SIG-M5 (cell line): ENCODE measurements around the gene MGAT4A.

Experiments
- DNase-seq: peaks from one replicate; lab custom pipeline; 2025; lab: John Stamatoyannopoulos, UW

Gene MGAT4A

DNA sequence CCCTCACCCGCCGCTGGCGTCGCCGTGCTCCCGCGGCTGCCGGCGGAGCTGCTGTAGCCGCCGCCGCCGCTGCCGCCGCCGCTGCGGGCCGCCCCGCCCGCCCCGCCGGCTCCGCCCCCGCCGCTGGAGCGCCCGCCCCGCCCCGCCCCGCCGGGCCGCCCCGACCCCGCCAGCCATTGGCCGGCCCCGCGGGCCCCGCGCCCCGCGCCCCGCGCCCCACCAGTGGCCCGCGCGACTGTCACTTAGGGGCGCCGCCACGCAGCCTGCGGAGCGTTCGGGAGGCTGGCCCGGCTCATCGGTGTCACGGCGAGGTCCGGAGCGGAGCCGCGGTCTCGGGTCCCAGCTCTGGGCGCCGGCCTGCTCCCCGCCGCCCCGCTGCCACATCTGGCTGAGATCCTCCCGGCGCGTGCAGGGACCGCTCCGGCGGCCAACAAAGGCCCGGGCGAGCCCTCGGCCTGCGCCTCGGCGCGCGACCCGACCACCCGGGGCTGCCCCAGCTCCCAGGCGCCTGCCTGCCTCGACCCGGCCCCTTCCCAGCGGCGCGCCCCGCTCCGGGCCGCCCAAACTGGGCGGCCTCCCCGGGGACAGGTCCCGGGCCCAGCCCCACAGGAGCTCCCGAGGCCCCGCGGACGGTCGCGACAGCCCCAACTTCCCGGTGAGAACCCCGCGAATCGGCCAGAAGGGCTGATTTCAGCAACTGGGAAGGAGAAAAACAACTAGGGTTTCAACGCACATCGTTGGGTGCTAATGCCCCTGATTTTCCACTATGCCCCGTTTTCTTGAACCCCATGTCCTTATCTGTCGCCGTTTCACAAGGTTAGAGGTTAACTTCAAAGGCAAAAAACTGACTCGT, at the start of gene MGAT4A:
MGAT4A (minus strand) TSS at position 92 of the 853 bp plus-strand sequence. CDS start 4,800 bp downstream, outside the sequence.
- no peak for DNase-seq

DNA sequence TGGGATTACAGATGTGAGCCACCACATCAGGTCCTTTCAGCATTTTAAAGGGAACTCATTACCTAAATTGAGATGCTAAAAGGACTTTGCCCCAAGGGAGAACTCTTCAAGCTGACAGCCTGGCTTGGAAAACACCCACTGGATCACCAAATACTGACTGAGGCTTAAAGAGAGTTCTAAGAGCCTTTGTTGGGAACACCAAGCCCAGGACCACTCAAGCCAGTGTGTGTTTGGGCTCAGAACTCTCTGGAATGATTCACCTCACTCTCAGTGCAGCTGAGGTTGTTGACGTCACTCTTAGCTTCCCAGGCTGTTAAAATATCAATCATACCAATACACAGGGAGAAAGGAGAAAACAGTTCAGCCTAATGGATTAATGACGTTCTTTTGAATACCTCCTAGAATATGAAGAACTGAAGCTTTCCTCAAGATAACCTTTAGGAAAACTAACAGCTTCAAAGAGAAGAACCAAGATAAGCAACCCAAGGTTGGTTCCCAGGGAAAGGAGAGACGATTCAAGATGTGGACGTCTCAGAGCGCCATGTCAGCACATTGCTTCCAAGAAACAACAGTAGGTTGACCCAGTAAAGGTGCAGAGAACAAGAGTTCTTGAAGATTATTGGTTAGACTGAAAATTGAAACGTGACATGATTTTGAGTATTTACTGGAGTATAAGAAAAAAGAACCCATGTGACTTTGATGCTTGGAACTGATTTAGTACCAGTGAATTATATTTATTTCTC, 48.0 kb upstream of the MGAT4A start:
- no peak for DNase-seq

DNA sequence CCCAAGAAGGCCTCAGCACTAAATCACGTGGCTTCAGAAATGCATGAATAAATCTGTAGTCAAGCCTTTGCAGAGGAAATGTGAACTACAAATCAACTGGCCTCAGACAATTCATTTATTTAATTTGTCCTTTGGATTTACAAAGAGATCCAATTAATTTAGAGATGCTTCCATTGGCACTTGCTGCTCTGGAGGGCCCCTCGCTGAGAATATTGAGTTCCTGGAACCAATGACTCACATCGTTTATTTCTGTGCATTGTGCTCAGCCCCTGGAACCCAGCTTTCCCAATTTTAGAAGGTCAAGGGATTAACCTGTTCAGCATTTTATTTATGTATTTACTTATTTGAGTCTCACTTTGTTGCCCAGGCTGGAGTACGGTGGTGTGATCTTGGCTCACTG, 47.2 kb upstream of the MGAT4A start:
- no peak for DNase-seq

DNA sequence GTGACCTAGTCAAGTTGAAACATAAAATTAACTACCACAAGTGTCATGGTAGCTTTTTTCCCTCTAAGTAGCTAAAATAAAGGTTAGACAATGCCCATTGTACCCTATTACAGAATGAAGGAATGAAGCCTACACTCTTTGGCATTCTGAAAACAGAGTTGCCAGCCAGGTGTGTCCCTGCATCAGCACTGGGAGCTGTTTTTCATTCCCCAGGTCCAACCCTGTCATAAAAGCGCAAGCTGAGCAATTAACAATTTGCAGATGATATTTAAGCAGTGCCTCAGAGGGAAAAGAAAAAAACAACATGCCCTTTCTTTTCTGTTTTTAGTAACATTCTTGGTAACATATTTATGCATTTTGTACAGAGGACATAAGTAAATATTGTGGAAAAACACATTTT, 46.8 kb upstream of the MGAT4A start:
- no peak for DNase-seq

DNA sequence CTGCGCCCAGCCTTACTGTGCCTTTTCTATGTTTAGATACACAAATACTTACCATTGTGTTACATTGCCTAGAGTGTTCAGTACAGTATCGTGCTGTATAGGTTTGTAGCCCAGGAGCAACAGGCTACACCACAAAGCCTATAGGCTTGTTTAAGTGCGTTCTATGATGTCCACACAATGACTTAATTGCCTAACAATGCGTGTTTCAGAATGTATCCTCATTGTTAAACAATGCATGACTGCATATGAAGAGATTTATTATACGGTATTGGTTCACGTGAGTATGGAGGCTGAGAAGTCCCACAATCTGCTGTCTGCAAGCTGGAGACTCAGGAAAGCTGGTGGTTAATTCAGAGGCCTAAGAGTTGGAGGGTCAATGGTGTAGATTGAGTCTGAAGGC, 46.1 kb upstream of the MGAT4A start:
- DNase-seq, result no peak

DNA sequence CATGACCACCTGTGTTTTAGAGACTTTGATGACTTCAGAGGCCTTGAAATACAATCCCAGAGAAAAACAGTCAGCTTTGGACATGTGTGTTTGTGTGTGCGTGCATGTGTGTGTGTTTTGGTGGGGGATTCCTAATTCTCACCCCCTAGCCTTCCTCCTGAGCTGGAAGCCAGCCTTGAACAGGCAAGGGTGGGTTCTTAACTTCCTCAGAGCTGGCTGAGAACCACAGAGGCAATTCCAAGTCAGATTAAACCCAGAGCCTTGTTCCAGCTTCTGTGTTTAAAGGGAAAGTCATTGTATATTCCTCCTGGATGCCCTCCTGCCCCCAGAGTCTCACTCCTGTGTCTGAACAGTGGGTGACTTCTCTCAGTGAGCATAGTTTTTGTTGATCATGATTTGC, 45.2 kb upstream of the MGAT4A start:
- no peak for DNase-seq

DNA sequence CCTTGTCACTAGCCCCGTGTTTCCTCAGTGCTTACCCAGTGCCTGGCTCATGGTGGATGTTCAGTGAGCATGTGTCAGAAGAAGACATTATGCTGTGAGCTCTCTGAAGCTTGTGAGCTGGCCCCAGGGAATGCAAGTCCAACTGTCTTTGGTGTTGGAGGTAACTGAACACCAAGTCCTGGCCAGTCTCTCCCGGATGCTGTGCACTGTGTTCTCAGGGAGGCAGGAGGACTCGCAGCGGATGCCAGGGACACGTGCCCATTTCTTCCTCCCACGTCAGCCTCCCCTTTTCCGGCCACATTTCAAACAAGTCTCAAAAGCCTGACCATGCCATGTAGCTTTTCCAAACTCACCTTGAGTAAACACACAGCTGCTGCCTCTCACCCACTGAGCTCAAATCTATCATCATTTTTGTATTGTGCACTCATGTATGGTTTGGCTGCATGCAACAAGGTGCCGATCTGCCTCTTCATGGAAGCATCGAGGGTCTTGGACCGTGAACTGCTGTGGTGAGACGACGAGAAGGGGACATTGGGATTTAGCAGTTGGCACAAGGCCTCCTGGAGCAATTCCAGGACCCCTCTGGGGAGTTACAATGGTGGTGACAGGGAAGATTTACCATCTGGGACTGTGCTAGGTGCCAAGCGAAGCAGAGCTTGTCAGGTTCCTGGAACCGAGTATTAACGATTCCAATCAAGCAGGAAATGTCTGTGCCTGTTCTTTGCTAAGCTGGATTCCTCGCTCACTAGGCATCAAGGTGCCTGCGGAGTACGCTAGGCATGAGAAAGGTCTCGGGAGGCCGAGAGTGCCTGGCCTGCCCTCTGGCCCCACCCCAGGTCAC, 44.4 kb upstream of the MGAT4A start:
- DNase-seq, result no peak

DNA sequence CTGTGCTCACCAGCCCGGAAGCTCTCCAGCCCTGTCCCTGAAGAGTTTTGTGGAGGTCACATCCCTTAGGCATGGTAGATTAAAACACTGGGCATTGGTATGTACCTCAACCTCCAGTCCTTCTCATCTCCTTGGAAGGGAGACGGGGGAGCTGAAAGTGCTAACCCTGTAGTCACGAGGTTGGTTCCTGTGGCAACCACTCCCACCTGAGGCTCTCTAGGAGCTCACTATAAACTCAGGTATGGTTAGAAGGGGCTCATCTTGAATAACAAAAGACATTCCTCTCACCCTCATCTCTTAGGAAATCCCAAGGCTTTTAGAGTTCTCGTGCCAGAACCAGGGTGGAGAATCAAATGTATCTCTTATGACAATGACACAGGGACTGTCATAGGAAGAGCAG, 43.0 kb upstream of the MGAT4A start:
- no peak for DNase-seq

DNA sequence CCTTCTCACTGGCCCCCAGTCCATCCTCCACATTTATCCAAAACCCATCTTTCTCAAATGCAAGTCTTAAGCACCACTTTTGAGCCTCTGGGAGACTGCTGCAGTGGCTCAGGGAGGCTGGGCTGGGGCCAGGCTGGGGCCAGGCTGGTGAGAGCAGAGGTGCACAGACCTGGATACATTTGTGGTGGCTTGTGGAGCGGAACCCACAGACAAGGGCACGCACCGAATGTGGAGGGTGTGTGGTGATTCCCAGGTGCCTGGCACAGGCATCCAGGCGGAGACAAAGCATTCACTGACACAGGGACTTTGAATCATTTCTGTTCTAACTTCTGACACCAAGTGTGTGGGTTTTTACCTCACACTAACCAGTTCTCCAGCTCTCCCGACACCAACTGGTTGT, 42.2 kb upstream of the MGAT4A start:
- no peak for DNase-seq

DNA sequence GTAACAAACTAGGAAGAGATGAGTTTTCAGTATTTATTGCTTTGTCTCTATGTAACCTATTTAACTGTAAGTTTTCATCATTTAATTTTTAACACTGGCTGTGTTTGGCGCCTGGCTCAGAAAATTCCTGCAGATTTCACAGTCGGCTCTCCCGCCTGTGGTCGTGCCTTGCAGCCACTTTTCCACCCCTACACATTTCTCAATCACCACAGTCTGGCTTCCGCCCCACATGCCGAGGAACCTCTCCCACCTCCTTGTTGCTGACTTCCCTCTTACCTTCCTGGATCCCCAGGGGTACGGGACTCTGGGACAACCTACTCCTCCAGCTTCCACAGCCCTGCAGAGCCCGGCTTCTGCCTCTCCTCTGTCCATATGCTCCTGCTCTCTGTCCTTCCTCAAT, 41.6 kb upstream of the MGAT4A start:
- DNase-seq, result no peak

DNA sequence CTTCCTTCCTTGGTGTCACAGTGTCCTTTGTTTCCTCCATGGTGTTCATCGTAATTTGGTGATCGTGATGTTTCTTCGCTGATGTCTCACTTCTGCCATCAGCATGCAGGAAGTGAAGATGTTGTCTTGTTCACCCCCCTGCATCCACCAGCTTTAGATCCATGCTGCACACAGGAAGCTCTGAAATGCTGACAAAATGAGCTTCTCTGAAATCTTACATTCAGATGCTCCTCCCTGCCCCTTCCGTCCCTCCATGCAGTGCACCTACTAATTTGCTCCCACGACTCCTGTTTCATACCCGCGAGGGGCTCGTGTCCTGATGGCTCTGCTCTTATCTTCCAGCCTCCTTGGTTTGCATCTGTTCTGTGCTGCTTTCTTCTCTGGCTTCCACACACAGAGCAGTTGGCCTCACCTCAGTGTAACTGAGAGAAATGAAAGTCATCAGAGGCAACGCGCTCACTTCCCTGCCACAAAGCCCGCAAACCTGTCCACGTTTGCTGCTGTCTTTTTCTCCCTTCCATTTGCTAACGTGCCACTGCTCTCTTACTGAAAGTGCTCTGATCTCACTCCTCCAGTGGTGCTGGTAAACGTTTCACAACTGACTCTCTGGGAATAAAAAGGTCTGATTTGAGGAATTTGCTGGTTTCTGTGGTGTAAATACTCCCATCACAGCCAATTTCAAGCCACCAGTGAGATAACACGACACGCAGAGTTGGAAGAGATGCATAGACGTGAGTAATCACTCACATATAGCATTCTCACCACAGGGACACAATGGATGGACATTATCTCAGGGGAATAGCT, 41.0 kb upstream of the MGAT4A start:
- no peak for DNase-seq

DNA sequence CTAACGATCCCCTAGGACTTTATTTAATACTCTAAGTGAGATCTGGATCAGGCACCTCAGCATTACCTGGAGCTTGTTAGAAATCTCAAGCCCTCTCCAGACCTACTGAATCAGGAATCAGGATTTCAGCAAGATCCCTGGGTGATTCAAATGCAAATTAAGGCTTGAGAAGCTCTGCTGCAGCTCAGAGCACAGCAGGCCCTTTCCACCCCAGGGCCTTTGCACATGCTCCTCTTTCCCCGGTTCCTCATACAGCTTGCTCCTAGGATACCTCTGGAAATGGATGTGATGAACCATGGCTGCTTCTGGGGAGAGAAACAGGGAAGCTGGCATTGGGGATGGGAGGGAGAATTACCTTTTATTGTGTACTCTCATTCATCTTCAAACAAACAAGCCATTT, 40.3 kb upstream of the MGAT4A start:
- DNase-seq, result no peak

DNA sequence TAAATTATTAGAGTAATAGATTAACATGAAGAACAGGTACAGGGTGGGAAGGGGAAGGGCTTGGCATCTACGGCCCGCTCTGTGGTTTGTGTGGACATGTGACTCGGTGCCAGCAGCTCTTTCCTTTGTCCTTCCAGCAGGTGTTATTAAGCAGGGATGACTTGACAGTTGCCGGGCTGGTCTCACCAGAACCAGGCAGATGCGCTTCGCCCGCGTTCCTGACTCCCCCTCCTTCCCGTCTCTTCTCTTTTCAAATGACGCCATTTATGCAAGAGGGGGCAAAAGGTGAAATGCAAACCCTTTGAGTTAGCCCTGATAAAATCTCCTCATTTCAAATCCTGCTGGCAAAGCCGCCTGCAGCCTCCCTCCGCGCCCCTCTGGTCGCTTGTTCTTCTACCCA, 38.9 kb upstream of the MGAT4A start:
- DNase-seq, result no peak

DNA sequence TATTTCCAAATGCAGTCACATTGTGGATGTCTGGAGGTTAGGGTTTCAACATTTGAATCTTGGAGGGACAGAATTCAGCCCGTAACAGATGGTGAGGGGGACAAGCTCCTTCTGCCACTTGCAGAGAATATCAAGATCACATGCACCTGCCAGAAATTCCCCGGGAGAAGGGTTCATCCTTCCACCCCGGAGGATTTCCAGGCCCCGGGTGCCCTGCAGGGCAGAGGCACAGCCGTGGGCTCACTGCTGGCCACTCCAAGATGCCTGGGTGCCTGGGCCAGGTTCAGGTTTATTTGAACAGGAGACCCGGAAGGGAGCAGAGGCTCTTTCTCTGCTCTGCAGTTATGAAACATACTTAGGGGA, 38.2 kb upstream of the MGAT4A start:
- DNase-seq, result no peak

DNA sequence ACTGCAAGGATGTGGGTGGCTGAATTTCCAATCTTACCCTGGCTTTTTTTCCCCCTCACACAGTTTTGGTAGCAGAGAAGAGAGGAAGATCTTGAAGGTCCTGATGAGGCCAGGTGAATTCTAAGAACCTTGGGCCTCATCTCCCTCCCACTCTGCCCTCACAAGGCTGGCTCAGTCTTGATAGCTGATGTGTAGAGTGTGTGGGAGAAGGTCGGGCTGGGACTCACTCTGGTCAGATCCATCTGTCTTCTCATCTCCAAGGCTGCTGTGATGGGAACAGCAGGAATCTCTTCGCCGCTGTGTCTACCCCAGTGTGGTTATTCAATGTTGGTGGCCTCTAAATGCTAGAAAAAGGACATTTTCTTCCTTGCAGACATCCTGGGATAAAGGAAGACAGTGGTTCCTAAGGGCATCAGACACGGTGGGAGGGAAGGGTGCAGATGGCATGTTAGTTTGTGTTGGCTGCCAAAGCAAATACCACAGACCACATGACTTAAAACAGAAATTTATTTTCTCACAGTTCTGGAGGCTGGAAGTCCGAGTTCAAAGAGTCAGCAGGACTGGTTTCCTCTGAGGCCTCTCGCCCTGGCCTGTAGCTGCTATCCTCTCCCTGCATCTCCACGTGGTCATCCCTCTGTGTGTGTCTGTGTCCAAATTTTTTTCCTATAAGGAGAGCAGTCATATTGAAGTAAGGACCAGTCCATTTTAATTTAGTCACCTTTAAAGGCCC, 37.6 kb upstream of the MGAT4A start:
- no peak for DNase-seq

DNA sequence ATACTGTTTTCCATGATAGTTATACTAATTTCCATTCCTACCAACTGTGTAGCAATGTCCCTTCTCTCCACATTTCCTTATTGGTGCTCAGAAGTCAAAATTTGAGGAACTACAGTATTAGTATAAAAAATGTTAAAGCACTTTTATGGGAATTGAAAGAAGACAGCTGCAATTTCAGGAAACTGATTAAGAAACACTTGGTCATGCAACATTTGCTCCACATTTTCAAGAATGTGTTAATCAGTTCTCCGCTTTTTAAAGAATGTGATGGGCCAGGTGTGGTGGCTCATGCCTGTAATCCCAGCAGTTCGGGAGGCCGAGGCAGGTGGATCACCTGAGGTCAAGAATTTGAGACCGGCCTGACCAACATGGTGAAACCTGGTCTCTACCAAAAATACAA, 33.6 kb upstream of the MGAT4A start:
- peak; percentile 63 for DNase-seq

DNA sequence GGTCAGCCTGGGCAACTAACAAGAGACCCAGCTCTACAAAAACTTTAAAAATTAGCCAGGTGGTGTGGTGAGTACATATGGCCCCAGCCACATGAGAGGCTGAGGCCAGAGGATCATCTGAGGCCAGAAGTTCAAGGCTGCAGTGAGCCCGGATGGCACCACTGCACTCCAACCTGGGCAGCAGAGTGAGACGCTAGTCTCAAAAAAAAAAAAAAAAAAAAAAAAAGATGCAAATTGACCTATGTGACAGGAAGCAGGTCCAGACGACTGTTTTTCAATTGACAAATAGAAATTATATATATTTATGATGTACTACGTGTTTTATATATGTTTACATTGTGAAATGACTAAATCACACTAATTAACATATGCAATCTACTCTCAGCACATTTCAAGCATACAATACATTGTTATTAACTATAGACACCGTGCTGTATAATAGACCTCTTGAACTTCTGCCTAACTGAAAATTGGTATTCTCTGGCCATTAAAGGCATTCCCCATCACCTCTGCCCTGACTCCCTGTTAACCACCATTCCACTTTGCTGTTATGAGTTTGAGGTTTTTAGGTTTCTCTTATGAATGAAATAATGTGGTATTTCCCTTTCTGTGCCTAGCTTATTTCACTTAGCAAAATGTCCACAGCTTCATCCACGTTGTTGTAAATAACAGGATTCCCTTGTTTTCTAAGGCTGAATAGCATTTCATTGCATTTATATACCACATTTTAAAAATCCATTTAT, 32.4 kb upstream of the MGAT4A start:
- DNase-seq, result no peak

DNA sequence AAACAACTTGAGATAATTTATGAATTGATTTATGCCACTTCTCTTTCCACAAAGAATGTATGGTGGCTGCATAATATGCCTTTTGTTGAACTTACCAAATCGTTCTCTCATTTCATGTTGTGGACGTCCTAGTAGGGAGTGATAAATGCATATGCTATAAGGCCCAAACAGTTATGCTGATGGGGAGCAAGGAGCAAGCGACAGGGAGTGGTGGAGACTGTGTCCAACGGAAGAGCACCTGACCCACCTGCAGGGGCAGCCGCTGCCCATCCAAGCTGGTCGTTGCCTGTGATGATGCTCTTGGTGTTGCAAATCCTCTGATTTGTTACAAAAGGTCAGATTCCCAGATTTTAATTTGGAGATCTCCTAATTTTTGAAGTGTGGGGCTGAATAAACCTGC, 31.0 kb upstream of the MGAT4A start:
- DNase-seq, result no peak

DNA sequence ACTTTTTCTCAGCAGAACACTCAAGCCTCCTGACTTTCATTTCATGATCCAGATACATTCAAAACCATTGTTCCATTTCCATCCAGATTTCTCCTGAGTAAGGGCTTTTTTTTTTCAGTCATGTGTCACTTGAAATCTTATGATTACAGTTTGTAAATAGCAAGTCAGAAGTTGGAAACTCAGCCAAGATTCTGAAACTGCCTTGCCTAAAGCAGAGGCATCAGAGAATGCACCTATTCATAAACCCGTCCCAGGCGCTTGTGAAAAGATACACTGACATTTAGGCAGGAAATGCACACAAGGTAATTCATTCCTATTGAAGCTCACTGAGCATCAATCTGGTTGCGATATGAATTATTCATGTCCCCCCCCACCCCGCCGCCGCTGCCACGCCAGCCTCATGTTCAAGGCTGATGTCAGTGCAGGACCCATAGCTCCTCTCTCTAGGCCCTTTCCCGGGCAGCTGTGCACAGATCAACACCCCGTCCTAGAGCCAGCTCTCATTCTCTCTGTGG, 30.4 kb upstream of the MGAT4A start:
- DNase-seq, result no peak
